Measurements from ENCODE around the gene MOV10. TPM values are rescaled to one million over a fixed set of nuclear protein-coding genes. Genes with fewer than 3 reads are reported as not detected.
A peak's percentile ranks its signal among the peaks of the same experiment; 100 is the strongest.

Gene MOV10
- total and polyA plus RNA-seq, 2 donors (not counting 1 experiment from before 2014, with no cell fraction given), result 31.0 to 46.2 TPM

- Mint-ChIP-seq H3K27me3 (no peaks in the 10 kb centered on the region), H3K27ac (peak overlapping the region; percentile 96), H3K4me3 (peak overlapping the region; percentile 77), H3K4me1 (peaks cover 71% of the 10 kb centered on the region), H3K9me3 (ENCODE audit: insufficient read depth) (no peaks in the 10 kb centered on the region)
- Histone ChIP-seq H3K4me3 (ENCODE audit: control extremely low read depth in 1 of 5, extremely low read depth in 1 of 5, insufficient read depth in 1 of 5, low read depth in 2 of 5, low read length in 4 of 5) (peak overlapping the region in 1 of 5 experiments; percentile 28), H3K27me3 (replicated peaks in 1 of 4; ENCODE audit: control extremely low read depth in 1 of 4, control insufficient read depth in 3 of 4, insufficient read depth in 4 of 4, low read length in 3 of 4) (no peaks in the 10 kb centered on the region), H3K36me3 (replicated peaks in 1 of 2; ENCODE audit: control extremely low read depth in 1 of 2, control insufficient read depth in 1 of 2, extremely low read depth in 1 of 2, insufficient read depth in 2 of 2, low read length in 1 of 2) (peaks cover 0 to 4% of the 10 kb centered on the region in 2 experiments), H3K79me2 (ENCODE audit: control insufficient read depth, insufficient read depth, low read length) (no peaks in the 10 kb centered on the region), H3K27ac (ENCODE audit: low read length in 2 of 2) (peak overlapping the region; percentile 79 to 86), H3K9me3 (ENCODE audit: control extremely low read depth in 1 of 3, control insufficient read depth in 2 of 3, insufficient read depth in 1 of 3, low read length in 2 of 3) (no peaks in the 10 kb centered on the region), H4K20me1 (ENCODE audit: control insufficient read depth, insufficient read depth, low read length, poor library complexity, severe bottlenecking) (no peaks in the 10 kb centered on the region), H3K4me1 (ENCODE audit: control insufficient read depth in 2 of 2, insufficient read depth in 2 of 2, low read length in 2 of 2) (peaks cover 56 to 68% of the 10 kb centered on the region in 2 donors), H3K9ac (ENCODE audit: low read length) (peak overlapping the region; percentile 44), H2AFZ (ENCODE audit: insufficient read depth, low read depth, low read length, poor library complexity, severe bottlenecking) (peak overlapping the region; percentile 70), H3K4me2 (replicated peaks; ENCODE audit: low read depth, low read length, poor library complexity, severe bottlenecking) (peak overlapping the region; percentile 69)
- intact Hi-C loops (cut with micrococcal nuclease), result loop anchor here (2.0 kb wide), 2 partner anchors 13 to 27 kb away; partner anchors contain the start of genes MOV10 and PPM1J
- CTCF ChIA-PET, result interaction anchor here (0.7 to 4.0 kb wide), 6 partner anchors 14 to 310 kb away, joined by 3 to 24 read pairs (median 4); partner anchors contain the start of genes MOV10 and PPM1J
- ATAC-seq (ENCODE audit: low read depth) (no peak), DNase-seq (no peak)
- TF ChIP-seq, protein P1, sequence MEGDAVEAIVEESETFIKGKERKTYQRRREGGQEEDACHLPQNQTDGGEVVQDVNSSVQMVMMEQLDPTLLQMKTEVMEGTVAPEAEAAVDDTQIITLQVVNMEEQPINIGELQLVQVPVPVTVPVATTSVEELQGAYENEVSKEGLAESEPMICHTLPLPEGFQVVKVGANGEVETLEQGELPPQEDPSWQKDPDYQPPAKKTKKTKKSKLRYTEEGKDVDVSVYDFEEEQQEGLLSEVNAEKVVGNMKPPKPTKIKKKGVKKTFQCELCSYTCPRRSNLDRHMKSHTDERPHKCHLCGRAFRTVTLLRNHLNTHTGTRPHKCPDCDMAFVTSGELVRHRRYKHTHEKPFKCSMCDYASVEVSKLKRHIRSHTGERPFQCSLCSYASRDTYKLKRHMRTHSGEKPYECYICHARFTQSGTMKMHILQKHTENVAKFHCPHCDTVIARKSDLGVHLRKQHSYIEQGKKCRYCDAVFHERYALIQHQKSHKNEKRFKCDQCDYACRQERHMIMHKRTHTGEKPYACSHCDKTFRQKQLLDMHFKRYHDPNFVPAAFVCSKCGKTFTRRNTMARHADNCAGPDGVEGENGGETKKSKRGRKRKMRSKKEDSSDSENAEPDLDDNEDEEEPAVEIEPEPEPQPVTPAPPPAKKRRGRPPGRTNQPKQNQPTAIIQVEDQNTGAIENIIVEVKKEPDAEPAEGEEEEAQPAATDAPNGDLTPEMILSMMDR (IDR thresholded peaks at IDR 0.05), result no peak
- no peak for TF ChIP-seq EZH2 (IDR thresholded peaks at IDR 0.05; ENCODE audit: borderline replicate concordance, insufficient read depth, low read depth, low read length, poor library complexity, severe bottlenecking)
- 73% methylated on average over 12 of the region's 17 CpGs for whole genome bisulfite sequencing (ENCODE audit: insufficient coverage)
- POLR2A ChIA-PET, result no interaction called here
Observed at GRCh38 chr1:112701227-112702066, 27.0 kb downstream of the MOV10 start.

DNA sequence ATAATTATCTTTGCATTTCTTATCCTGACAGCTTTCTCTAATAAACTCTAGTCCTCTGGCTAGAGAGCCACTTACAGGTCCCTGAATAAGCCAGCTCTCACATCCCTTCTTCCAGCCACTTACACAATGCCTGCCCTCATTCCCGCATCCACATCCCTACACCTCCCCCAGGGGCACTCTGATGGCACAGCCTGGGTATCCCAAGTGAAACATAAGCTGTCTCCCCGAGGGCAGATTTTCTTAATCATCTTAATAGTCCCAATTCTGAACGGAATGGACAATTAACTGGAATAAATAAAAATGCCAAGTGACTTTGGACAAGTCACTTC is 27.6 kb downstream of the MOV10 start:
- Mint-ChIP-seq H3K4me1 (peaks cover 73% of the 10 kb centered on the region), H3K9me3 (ENCODE audit: insufficient read depth) (no peaks in the 10 kb centered on the region), H3K27me3 (no peaks in the 10 kb centered on the region), H3K27ac (peak overlapping the region; percentile 96), H3K4me3 (peak overlapping the region; percentile 4)
- Histone ChIP-seq H3K4me1 (ENCODE audit: control insufficient read depth in 2 of 2, insufficient read depth in 2 of 2, low read length in 2 of 2) (peaks cover 59 to 72% of the 10 kb centered on the region in 2 donors), H3K36me3 (replicated peaks in 1 of 2; ENCODE audit: control extremely low read depth in 1 of 2, control insufficient read depth in 1 of 2, extremely low read depth in 1 of 2, insufficient read depth in 2 of 2, low read length in 1 of 2) (no peaks in the 10 kb centered on the region), H3K9me3 (ENCODE audit: control extremely low read depth in 1 of 3, control insufficient read depth in 2 of 3, insufficient read depth in 1 of 3, low read length in 2 of 3) (no peaks in the 10 kb centered on the region), H3K79me2 (ENCODE audit: control insufficient read depth, insufficient read depth, low read length) (no peaks in the 10 kb centered on the region), H3K4me3 (ENCODE audit: control extremely low read depth in 1 of 5, extremely low read depth in 1 of 5, insufficient read depth in 1 of 5, low read depth in 2 of 5, low read length in 4 of 5) (no peak overlapping the region), H4K20me1 (ENCODE audit: control insufficient read depth, insufficient read depth, low read length, poor library complexity, severe bottlenecking) (no peaks in the 10 kb centered on the region), H3K9ac (ENCODE audit: low read length) (no peak overlapping the region), H2AFZ (ENCODE audit: insufficient read depth, low read depth, low read length, poor library complexity, severe bottlenecking) (no peak overlapping the region), H3K27me3 (replicated peaks in 1 of 4; ENCODE audit: control extremely low read depth in 1 of 4, control insufficient read depth in 3 of 4, insufficient read depth in 4 of 4, low read length in 3 of 4) (no peaks in the 10 kb centered on the region), H3K4me2 (replicated peaks; ENCODE audit: low read depth, low read length, poor library complexity, severe bottlenecking) (peak overlapping the region; percentile 69), H3K27ac (ENCODE audit: low read length in 2 of 2) (peak overlapping the region in 1 of 2 donors; percentile 86)
- intact Hi-C loops (cut with micrococcal nuclease), result no loop called here
- WGBS (ENCODE audit: insufficient coverage), result 81% methylated on average over 3 of the region's 3 CpGs
- ChIA-PET CTCF (interaction anchor here (0.7 to 4.0 kb wide), 5 partner anchors 13 to 311 kb away, joined by 3 to 24 read pairs (median 4); partner anchors contain the start of genes MOV10 and PPM1J), POLR2A (interaction anchor here (1.0 kb wide), 1 partner anchor 236 kb away, joined by 3 read pairs; no protein-coding TSS in a partner anchor)
- DNase-seq (no peak), ATAC-seq (ENCODE audit: low read depth) (no peak)
- no peak for TF ChIP-seq EZH2 (IDR thresholded peaks at IDR 0.05; ENCODE audit: borderline replicate concordance, insufficient read depth, low read depth, low read length, poor library complexity, severe bottlenecking)
- TF ChIP-seq, protein P1 (IDR thresholded peaks at IDR 0.05), result no peak
